OCI-LY1 (cell line): Measurements from ENCODE around the gene CHST10.

Experiments
- H2AFZ ChIP-seq: fragments of 200-600 bp; sonication (generic), shearing (Covaris generic); 2 replicates; pipeline ENCODE4 v1.6.0; 2014; ENCODE audit warnings: antibody characterized with exemption, mild to moderate bottlenecking, low read length
- H3F3A ChIP-seq: fragments of 200-600 bp; sonication (generic), shearing (Covaris generic); 2 replicates; pipeline ENCODE4 v1.6.0; 2014; ENCODE audit warnings: mild to moderate bottlenecking, antibody characterized with exemption, low read length, moderate library complexity; ENCODE audit not compliant: insufficient read depth
- H3K27ac ChIP-seq: fragments of 200-600 bp; sonication (generic); 2 replicates; pipeline ENCODE4 v1.5.1; 2014; ENCODE audit warnings: low read length, mixed run types, mild to moderate bottlenecking, low read depth; ENCODE audit not compliant: poor library complexity, severe bottlenecking
- H3K27me3 ChIP-seq: fragments of 200-600 bp; sonication (generic); 2 replicates; pipeline ENCODE4 v1.6.0; 2014; ENCODE audit warnings: antibody characterized with exemption, mild to moderate bottlenecking, low read length, moderate library complexity; ENCODE audit not compliant: insufficient read depth
- H3K36me3 ChIP-seq: fragments of 200-600 bp; sonication (generic); 2 replicates; pipeline ENCODE4 v1.6.1; 2014; ENCODE audit warnings: mild to moderate bottlenecking, antibody characterized with exemption, low read length, moderate library complexity, mixed read lengths; ENCODE audit not compliant: insufficient read depth
- H3K4me1 ChIP-seq: fragments of 200-600 bp; sonication (generic); 2 replicates; pipeline ENCODE4 v1.5.1; 2014; ENCODE audit warnings: mild to moderate bottlenecking, low read length, moderate library complexity; ENCODE audit not compliant: insufficient read depth, severe bottlenecking
- H3K4me2 ChIP-seq: fragments of 200-600 bp; sonication (generic), shearing (Covaris generic); 2 replicates; pipeline ENCODE4 v1.6.1; 2014; ENCODE audit warnings: low read length
- H3K4me3 ChIP-seq: fragments of 200-600 bp; sonication (generic); 2 replicates; pipeline ENCODE4 v1.5.1; 2014; ENCODE audit warnings: low read length, low read depth, mild to moderate bottlenecking, mixed read lengths; ENCODE audit not compliant: poor library complexity, severe bottlenecking
- H3K79me2 ChIP-seq: fragments of 200-600 bp; shearing (Covaris generic); 2 replicates; pipeline ENCODE4 v1.6.1; 2016; ENCODE audit warnings: mixed run types, low read length, mixed read lengths; ENCODE audit not compliant: insufficient read depth
- H3K9ac ChIP-seq: fragments of 200-600 bp; sonication (generic), shearing (Covaris generic); 2 replicates; pipeline ENCODE4 v1.6.1; 2014; ENCODE audit warnings: mild to moderate bottlenecking, low read length, mixed read lengths
- H3K9me2 ChIP-seq: fragments of 200-600 bp; sonication (generic), shearing (Covaris generic); 2 replicates; pipeline ENCODE4 v1.6.1; 2014; ENCODE audit warnings: low read depth, mild to moderate bottlenecking, low read length, mixed read lengths
- H3K9me3 ChIP-seq: fragments of 200-600 bp; shearing (Covaris generic); 2 replicates; pipeline ENCODE4 v1.6.1; 2014; ENCODE audit warnings: low read length, mixed read lengths
- H4K20me1 ChIP-seq: fragments of 200-600 bp; sonication (generic), shearing (Covaris generic); 2 replicates; pipeline ENCODE4 v1.6.0; 2016; ENCODE audit warnings: mild to moderate bottlenecking, low read length; ENCODE audit not compliant: insufficient read depth
- CTCF ChIP-seq: fragments of 200-600 bp; sonication (generic), shearing (Covaris generic); IDR thresholded peaks from 2 replicates; pipeline ENCODE4 v1.5.1; 2017; ENCODE audit warnings: mild to moderate bottlenecking, antibody characterized with exemption, low read length, moderate library complexity, mixed read lengths
- EZH2 ChIP-seq: fragments of 200-600 bp; sonication (generic), shearing (Covaris generic); IDR thresholded peaks from 2 replicates; pipeline ENCODE4 v1.8.0; 2017; ENCODE audit warnings: borderline replicate concordance, mixed run types, mild to moderate bottlenecking, antibody characterized with exemption, low read length, moderate library complexity, mixed read lengths

CHST10 gene

DNA sequence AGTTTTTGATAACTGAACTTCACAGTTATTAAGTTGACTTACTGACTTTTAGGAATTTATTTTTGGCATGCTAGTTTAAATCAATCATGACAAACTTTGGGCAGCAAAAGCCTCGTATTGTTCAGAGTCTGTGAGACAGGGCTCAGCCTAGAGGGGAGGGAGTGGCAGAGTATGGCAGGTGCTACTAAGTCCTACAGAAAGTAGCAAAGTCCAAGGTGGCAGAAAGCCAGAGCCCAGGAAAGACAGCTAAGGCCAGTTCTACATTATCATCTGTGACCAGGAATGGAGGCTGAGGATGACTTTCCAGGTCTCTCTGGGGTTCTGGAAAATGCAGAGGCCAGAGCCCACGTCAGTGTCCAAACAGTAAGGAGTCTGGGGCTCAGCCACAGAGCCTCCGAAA lies 34.2 kb downstream of the CHST10 start:
- no peaks in the 10 kb centered on the region for H3K36me3 ChIP-seq
- H3K4me3 ChIP-seq, result no peak overlapping the region
- no peaks in the 10 kb centered on the region for H3K27me3 ChIP-seq
- peaks cover 3% of the 10 kb centered on the region for H3K4me1 ChIP-seq
- H3K9me2 ChIP-seq, result no peaks in the 10 kb centered on the region
- TF ChIP-seq EZH2, result no peak
- TF ChIP-seq CTCF, result no peak
- no peak overlapping the region for H3K27ac ChIP-seq
- no peak overlapping the region for H3K4me2 ChIP-seq
- no peak overlapping the region for H2AFZ ChIP-seq
- H4K20me1 ChIP-seq, result no peaks in the 10 kb centered on the region
- H3F3A ChIP-seq, result no peaks in the 10 kb centered on the region
- H3K9ac ChIP-seq, result no peak overlapping the region
- H3K79me2 ChIP-seq, result no peaks in the 10 kb centered on the region
- no peaks in the 10 kb centered on the region for H3K9me3 ChIP-seq

- Histone ChIP-seq H3K9me3 (no peaks in the 10 kb centered on the region), H3K27me3 (no peaks in the 10 kb centered on the region), H3K9ac (no peak overlapping the region), H3K36me3 (no peaks in the 10 kb centered on the region), H4K20me1 (no peaks in the 10 kb centered on the region), H3K4me3 (no peak overlapping the region), H3K9me2 (no peaks in the 10 kb centered on the region), H3K79me2 (no peaks in the 10 kb centered on the region), H3F3A (no peaks in the 10 kb centered on the region), H3K4me2 (no peak overlapping the region; the same call in 1 of the 2 replicates), H2AFZ (no peak overlapping the region), H3K27ac (no peak overlapping the region), H3K4me1 (peaks cover 3% of the 10 kb centered on the region)
- TF ChIP-seq CTCF (peak; percentile 91), EZH2 (no peak)
These were observed 36.2 kb downstream of the CHST10 start for GRCh38 chr2:100381240-100381639.

DNA sequence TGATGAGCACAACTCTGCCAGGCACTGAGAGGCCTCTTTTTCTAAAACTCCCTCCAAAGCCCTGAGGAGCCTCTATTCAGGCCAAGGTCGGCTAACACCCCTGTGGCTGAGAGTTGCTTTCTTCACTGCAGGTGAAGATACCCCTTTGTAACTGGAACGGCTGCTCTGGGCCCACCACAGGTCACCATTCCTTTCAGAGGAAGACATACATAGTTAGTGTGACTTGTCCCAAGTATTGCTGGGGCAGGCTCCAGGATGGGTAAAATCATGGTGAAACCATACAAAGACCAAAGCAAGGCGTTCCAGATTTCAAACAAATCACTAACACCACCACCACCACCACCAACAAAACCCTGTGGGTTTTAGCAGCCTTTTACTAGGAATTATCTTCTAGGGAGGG lies 36.8 kb downstream of the CHST10 start:
- Histone ChIP-seq H3K9ac (no peak overlapping the region), H3K27me3 (no peaks in the 10 kb centered on the region), H3K9me2 (no peaks in the 10 kb centered on the region), H3F3A (no peaks in the 10 kb centered on the region), H3K27ac (no peak overlapping the region), H3K4me2 (no peak overlapping the region; the same call in 1 of the 2 replicates), H2AFZ (no peak overlapping the region), H3K36me3 (no peaks in the 10 kb centered on the region), H4K20me1 (no peaks in the 10 kb centered on the region), H3K79me2 (no peaks in the 10 kb centered on the region), H3K9me3 (no peaks in the 10 kb centered on the region), H3K4me1 (peaks cover 3% of the 10 kb centered on the region), H3K4me3 (no peak overlapping the region)
- TF ChIP-seq EZH2, result no peak
- no peak for TF ChIP-seq CTCF
